Smooth muscle cell of the pulmonary artery (primary cell): Measurements from ENCODE around the gene KDM1A. TPM values are rescaled to one million over a fixed set of nuclear protein-coding genes. Genes with fewer than 3 reads are reported as not detected.

ENCODE experiments used
- total RNA-seq: library from RNA; depleted of rRNA; stranded (reverse); fragments of >200 nt; gene quantifications from 2 replicates; pipeline ENCODE4 v1.2.3, GENCODE V29; 2014

KDM1A gene
- 72.6 and 76.8 TPM in 2 replicates for total RNA-seq

DNA sequence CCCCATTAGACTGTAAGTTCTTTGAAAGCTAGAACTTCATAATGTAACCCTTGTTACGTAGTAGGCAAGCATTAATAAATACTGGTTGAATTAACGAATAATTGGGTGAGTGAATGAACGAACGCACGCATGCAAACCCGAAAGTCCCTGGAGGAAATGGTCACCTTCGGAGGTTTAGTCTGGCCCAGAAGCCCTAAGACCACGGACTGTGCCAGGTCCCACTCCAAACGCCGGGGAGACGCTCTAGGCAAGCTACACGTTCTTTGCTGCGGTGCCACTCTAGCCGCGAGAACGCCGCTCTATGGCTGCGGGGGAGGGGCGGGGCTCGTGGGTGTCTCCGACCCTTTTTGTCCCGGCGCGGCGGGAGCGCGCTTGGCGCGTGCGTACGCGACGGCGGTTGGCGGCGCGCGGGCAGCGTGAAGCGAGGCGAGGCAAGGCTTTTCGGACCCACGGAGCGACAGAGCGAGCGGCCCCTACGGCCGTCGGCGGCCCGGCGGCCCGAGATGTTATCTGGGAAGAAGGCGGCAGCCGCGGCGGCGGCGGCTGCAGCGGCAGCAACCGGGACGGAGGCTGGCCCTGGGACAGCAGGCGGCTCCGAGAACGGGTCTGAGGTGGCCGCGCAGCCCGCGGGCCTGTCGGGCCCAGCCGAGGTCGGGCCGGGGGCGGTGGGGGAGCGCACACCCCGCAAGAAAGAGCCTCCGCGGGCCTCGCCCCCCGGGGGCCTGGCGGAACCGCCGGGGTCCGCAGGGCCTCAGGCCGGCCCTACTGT lies at the start of gene KDM1A:
Gene KDM1A (plus strand): TSS at position 375 of the 769 bp plus-strand sequence. CDS start 129 bp downstream, at position 504.

DNA sequence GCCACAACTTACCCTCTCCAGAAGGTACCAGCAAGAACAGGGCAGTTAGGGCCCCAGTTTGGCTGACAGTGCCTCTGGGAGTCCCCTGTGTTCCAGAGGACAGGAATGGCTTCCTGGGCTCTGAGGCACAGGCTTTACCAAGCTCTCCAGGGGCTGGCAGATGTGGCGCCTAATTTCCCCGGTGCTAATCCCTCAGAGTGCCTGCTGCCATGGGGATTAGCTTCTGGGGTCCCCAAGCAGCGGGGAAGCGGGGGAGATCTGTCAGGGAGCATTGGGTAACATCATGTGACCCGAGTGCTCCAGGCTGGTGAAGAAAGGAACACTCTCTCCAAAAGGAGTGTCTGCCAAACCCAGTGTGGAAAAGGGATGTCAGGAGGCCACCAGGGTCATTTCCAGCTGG lies 46.5 kb upstream of the KDM1A start, which contains the start of gene LACTBL1:
Gene LACTBL1 (minus strand): TSS at position 107 of the 400 bp plus-strand sequence. CDS start 550 bp downstream, outside the sequence.

Other genes starting within 250 kb of the KDM1A start
- gene LACTBL1, start 46.6 kb upstream of the KDM1A start, total RNA-seq = not detected in 2 replicates
- not detected in 2 replicates for gene TEX46, start 3.6 kb upstream of the KDM1A start, total RNA-seq
- gene LUZP1, start 149.4 kb downstream of the KDM1A start, total RNA-seq = 21.0 and 26.5 TPM in 2 replicates
- not detected in 2 replicates for gene HTR1D, start 198.0 kb downstream of the KDM1A start, total RNA-seq